Mononuclear cell (primary cell): ENCODE measurements around the gene FARSB. TPM values are rescaled to one million over a fixed set of nuclear protein-coding genes. Genes with fewer than 3 reads are reported as not detected.
"Not testable (repeated sequence)": the region's sequence is repeated elsewhere in the genome, so short reads cannot be mapped to it uniquely, and the experiment has no call there.

Experiments
- H3K27me3 ChIP-seq: 2 replicates; pipeline ENCODE4 v1.6.0; 2011; ENCODE audit warnings: low read length, control low read depth; ENCODE audit not compliant: insufficient read depth
- H3K4me1 ChIP-seq: 2 replicates; pipeline ENCODE4 v1.5.1; 2011; ENCODE audit warnings: mild to moderate bottlenecking, low read length, control low read depth; ENCODE audit not compliant: insufficient read depth
- H3K4me3 ChIP-seq: 2 replicates; pipeline ENCODE4 v1.5.1; 2011; ENCODE audit warnings: mild to moderate bottlenecking, low read length, moderate library complexity
- H3K9me3 ChIP-seq: 2 replicates; pipeline ENCODE4 v1.5.1; 2011; ENCODE audit warnings: low read depth, mild to moderate bottlenecking, control low read depth, low read length
- total RNA-seq: library from RNA; depleted of rRNA; stranded (reverse); fragments of >200 nt; gene quantifications from one replicate; pipeline ENCODE4 v1.2.3, GENCODE V29; 2012

Gene FARSB
- total RNA-seq, 1 donor = 9.3 TPM

- Histone ChIP-seq H3K27me3 (no peaks in the 10 kb centered on the region), H3K9me3 (no peaks in the 10 kb centered on the region), H3K4me1 (no peaks in the 10 kb centered on the region), H3K4me3 (no peak overlapping the region)
These were observed 52.4 kb downstream of the FARSB start for GRCh38 chr2:222603501-222603900.

GRCh38 chr2:222598611-222599010 is 57.3 kb downstream of the FARSB start:
- Histone ChIP-seq H3K4me3 (no peak overlapping the region), H3K27me3 (no peaks in the 10 kb centered on the region), H3K4me1 (no peaks in the 10 kb centered on the region), H3K9me3 (no peaks in the 10 kb centered on the region)

- Histone ChIP-seq H3K27me3 (no peaks in the 10 kb centered on the region), H3K9me3 (no peaks in the 10 kb centered on the region), H3K4me3 (no peak overlapping the region), H3K4me1 (no peaks in the 10 kb centered on the region)
These were observed 60.3 kb downstream of the FARSB start for GRCh38 chr2:222595581-222595980.

- H3K9me3 ChIP-seq = no peaks in the 10 kb centered on the region
- H3K27me3 ChIP-seq = no peaks in the 10 kb centered on the region
- no peak overlapping the region for H3K4me3 ChIP-seq
- H3K4me1 ChIP-seq = no peaks in the 10 kb centered on the region
These were observed 61.2 kb downstream of the FARSB start for GRCh38 chr2:222594679-222595078.

- Histone ChIP-seq H3K4me3 (no peak overlapping the region), H3K9me3 (no peaks in the 10 kb centered on the region)
These were observed 63.7 kb downstream of the FARSB start for GRCh38 chr2:222592176-222592575.

GRCh38 chr2:222591661-222592060 is 64.2 kb downstream of the FARSB start:
- Histone ChIP-seq H3K27me3 (no peaks in the 10 kb centered on the region), H3K9me3 (no peaks in the 10 kb centered on the region), H3K4me3 (no peak overlapping the region), H3K4me1 (no peaks in the 10 kb centered on the region)

More at GRCh38 chr2:222592176-222592575, 63.7 kb downstream of the FARSB start:
- H3K27me3 ChIP-seq = no peaks in the 10 kb centered on the region
- no peaks in the 10 kb centered on the region for H3K4me1 ChIP-seq

- H3K4me1 ChIP-seq, H3K4me3 ChIP-seq, H3K9me3 ChIP-seq, H3K27me3 ChIP-seq: not testable (repeated sequence)
These were observed 71.3 kb downstream of the FARSB start for GRCh38 chr2:222584589-222584988.

GRCh38 chr2:222582928-222583327 is 73.0 kb downstream of the FARSB start:
- Histone ChIP-seq H3K27me3 (no peaks in the 10 kb centered on the region), H3K4me1 (no peaks in the 10 kb centered on the region), H3K4me3 (no peak overlapping the region), H3K9me3 (no peaks in the 10 kb centered on the region)

- no peaks in the 10 kb centered on the region for H3K27me3 ChIP-seq
- no peak overlapping the region for H3K4me3 ChIP-seq
- H3K4me1 ChIP-seq = no peaks in the 10 kb centered on the region
- no peaks in the 10 kb centered on the region for H3K9me3 ChIP-seq
These were observed 78.6 kb downstream of the FARSB start for GRCh38 chr2:222577341-222577740.

- H3K9me3 ChIP-seq = no peaks in the 10 kb centered on the region
- H3K27me3 ChIP-seq = no peaks in the 10 kb centered on the region
- H3K4me1 ChIP-seq = no peaks in the 10 kb centered on the region
- no peak overlapping the region for H3K4me3 ChIP-seq
These were observed 79.5 kb downstream of the FARSB start for GRCh38 chr2:222576171-222577081.

GRCh38 chr2:222575618-222576017 is 80.3 kb downstream of the FARSB start:
- Histone ChIP-seq H3K27me3 (no peaks in the 10 kb centered on the region), H3K4me1 (no peaks in the 10 kb centered on the region), H3K9me3 (no peaks in the 10 kb centered on the region), H3K4me3 (no peak overlapping the region)

GRCh38 chr2:222572751-222573174 is 83.1 kb downstream of the FARSB start:
- H3K27me3 ChIP-seq = no peaks in the 10 kb centered on the region
- H3K9me3 ChIP-seq = no peaks in the 10 kb centered on the region
- no peak overlapping the region for H3K4me3 ChIP-seq
- H3K4me1 ChIP-seq = no peaks in the 10 kb centered on the region

- Histone ChIP-seq H3K27me3 (no peaks in the 10 kb centered on the region), H3K4me3 (no peak overlapping the region), H3K9me3 (no peaks in the 10 kb centered on the region), H3K4me1 (no peaks in the 10 kb centered on the region)
These were observed 83.6 kb downstream of the FARSB start for GRCh38 chr2:222572264-222572721.

GRCh38 chr2:222569826-222570225 is 86.1 kb downstream of the FARSB start:
- Histone ChIP-seq H3K27me3 (no peaks in the 10 kb centered on the region), H3K4me3 (no peak overlapping the region), H3K4me1 (no peaks in the 10 kb centered on the region), H3K9me3 (no peaks in the 10 kb centered on the region)

GRCh38 chr2:222568865-222569264 is 87.0 kb downstream of the FARSB start:
- Histone ChIP-seq H3K27me3 (no peaks in the 10 kb centered on the region), H3K9me3 (no peaks in the 10 kb centered on the region), H3K4me1 (no peaks in the 10 kb centered on the region), H3K4me3 (no peak overlapping the region)

- H3K4me3 ChIP-seq = no peak overlapping the region
- H3K9me3 ChIP-seq = no peaks in the 10 kb centered on the region
- no peaks in the 10 kb centered on the region for H3K4me1 ChIP-seq
- H3K27me3 ChIP-seq = no peaks in the 10 kb centered on the region
These were observed 89.7 kb downstream of the FARSB start for GRCh38 chr2:222566229-222566628.
